Measurements from ENCODE around the gene FBRS. TPM values are rescaled to one million over a fixed set of nuclear protein-coding genes. Genes with fewer than 3 reads are reported as not detected.

FBRS gene
- total and polyA plus RNA-seq, 8 donors, result 52.1 to 80.8 (median 62.7) TPM

GRCh38 chr16:30651124-30652004 lies 6.9 kb upstream of the FBRS start:
- TF ChIP-seq, protein P1, sequence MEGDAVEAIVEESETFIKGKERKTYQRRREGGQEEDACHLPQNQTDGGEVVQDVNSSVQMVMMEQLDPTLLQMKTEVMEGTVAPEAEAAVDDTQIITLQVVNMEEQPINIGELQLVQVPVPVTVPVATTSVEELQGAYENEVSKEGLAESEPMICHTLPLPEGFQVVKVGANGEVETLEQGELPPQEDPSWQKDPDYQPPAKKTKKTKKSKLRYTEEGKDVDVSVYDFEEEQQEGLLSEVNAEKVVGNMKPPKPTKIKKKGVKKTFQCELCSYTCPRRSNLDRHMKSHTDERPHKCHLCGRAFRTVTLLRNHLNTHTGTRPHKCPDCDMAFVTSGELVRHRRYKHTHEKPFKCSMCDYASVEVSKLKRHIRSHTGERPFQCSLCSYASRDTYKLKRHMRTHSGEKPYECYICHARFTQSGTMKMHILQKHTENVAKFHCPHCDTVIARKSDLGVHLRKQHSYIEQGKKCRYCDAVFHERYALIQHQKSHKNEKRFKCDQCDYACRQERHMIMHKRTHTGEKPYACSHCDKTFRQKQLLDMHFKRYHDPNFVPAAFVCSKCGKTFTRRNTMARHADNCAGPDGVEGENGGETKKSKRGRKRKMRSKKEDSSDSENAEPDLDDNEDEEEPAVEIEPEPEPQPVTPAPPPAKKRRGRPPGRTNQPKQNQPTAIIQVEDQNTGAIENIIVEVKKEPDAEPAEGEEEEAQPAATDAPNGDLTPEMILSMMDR (IDR thresholded peaks at IDR 0.05), result peak; percentile 58 to 64
- Histone ChIP-seq H3K36me3 (peaks cover 0 to 42% of the 10 kb centered on the region in 2 donors), H3K27ac (peak overlapping the region; percentile 91 to 96), H3K9me3 (no peaks in the 10 kb centered on the region), H3K4me1 (peaks cover 8 to 31% of the 10 kb centered on the region in 2 donors), H3K4me3 (peak overlapping the region; percentile 52 to 97), H3K27me3 (no peaks in the 10 kb centered on the region)
- intact Hi-C loops (cut with DNase I), result no loop called here
- peak; percentile 85 for ATAC-seq
- peak in 3 of 4 donors; percentile 67 to 94 (median 72) for DNase-seq

GRCh38 chr16:30652005-30652296 lies 6.3 kb upstream of the FBRS start:
- ATAC-seq, result no peak
- Histone ChIP-seq H3K4me3 (peak overlapping the region; percentile 52 to 97), H3K27me3 (no peaks in the 10 kb centered on the region), H3K4me1 (peaks cover 10 to 37% of the 10 kb centered on the region in 2 donors), H3K36me3 (peaks cover 0 to 48% of the 10 kb centered on the region in 2 donors), H3K9me3 (no peaks in the 10 kb centered on the region), H3K27ac (peak overlapping the region; percentile 91 to 96)
- DNase-seq, result no peak
- intact Hi-C loops (cut with DNase I), result no loop called here
- TF ChIP-seq, protein P1 (IDR thresholded peaks at IDR 0.05), result no peak

DNA sequence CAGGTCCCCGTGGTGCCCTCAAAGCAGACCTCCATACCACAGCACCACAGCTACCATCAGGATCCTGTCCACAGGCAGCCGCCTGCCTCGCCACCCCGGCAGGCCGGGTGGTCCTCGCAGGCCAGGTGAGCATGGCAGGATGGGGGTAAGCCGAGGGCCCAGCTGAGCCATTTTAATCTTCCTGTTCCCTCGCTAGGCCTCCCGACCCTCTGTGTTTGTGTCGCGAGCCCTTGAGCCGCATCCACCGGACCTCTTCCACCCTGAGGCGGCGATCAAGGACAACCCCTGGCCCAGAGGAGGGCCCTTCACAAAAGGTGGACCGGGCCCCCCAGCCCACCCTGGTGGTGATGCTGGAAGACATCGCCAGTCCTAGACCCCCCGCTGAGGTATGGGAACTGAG lies 5.5 kb upstream of the FBRS start:
- H3K4me1 ChIP-seq, result peaks cover 15 to 45% of the 10 kb centered on the region in 2 donors
- DNase-seq (peak in 1 of 4 donors; percentile 31), ATAC-seq (no peak)
- TF ChIP-seq, protein P1 (IDR thresholded peaks at IDR 0.05), result no peak
- H3K36me3 ChIP-seq, result peaks cover 0 to 49% of the 10 kb centered on the region in 2 donors
- H3K27ac ChIP-seq, result no peak overlapping the region
- no peaks in the 10 kb centered on the region for H3K27me3 ChIP-seq
- H3K9me3 ChIP-seq, result no peaks in the 10 kb centered on the region
- intact Hi-C loops (cut with DNase I), result no loop called here
- H3K4me3 ChIP-seq, result peak overlapping the region in 1 of 2 donors; percentile 97

- ATAC-seq (no peak), DNase-seq (peak in 1 of 4 donors; percentile 29)
- Histone ChIP-seq H3K27me3 (no peaks in the 10 kb centered on the region), H3K4me3 (no peak overlapping the region), H3K4me1 (peaks cover 15 to 43% of the 10 kb centered on the region in 2 donors), H3K36me3 (peaks cover 0 to 49% of the 10 kb centered on the region in 2 donors), H3K9me3 (no peaks in the 10 kb centered on the region), H3K27ac (no peak overlapping the region)
- TF ChIP-seq, protein P1 (IDR thresholded peaks at IDR 0.05), result no peak
- intact Hi-C loops (cut with DNase I), result no loop called here
Measured at GRCh38 chr16:30654856-30655255, 3.4 kb upstream of the FBRS start.

GRCh38 chr16:30655815-30656347 lies 2.4 kb upstream of the FBRS start:
- DNase-seq (peak in 1 of 4 donors; percentile 31), ATAC-seq (no peak)
- Histone ChIP-seq H3K9me3 (no peaks in the 10 kb centered on the region), H3K27ac (no peak overlapping the region), H3K36me3 (peaks cover 0 to 50% of the 10 kb centered on the region in 2 donors), H3K4me3 (no peak overlapping the region), H3K27me3 (no peaks in the 10 kb centered on the region), H3K4me1 (peaks cover 15 to 50% of the 10 kb centered on the region in 2 donors)
- TF ChIP-seq, protein P1 (IDR thresholded peaks at IDR 0.05), result no peak
- intact Hi-C loops (cut with DNase I), result no loop called here

All from left lung (tissue), 10 donors.